ENCODE data around the gene CRNN. TPM values are rescaled to one million over a fixed set of nuclear protein-coding genes. Genes with fewer than 3 reads are reported as not detected.
A peak's percentile ranks its signal among the peaks of the same experiment; 100 is the strongest.

CRNN gene
- 1,000 to 10,000 TPM; 4,198 to 5,125 TPM for polyA plus RNA-seq

DNA sequence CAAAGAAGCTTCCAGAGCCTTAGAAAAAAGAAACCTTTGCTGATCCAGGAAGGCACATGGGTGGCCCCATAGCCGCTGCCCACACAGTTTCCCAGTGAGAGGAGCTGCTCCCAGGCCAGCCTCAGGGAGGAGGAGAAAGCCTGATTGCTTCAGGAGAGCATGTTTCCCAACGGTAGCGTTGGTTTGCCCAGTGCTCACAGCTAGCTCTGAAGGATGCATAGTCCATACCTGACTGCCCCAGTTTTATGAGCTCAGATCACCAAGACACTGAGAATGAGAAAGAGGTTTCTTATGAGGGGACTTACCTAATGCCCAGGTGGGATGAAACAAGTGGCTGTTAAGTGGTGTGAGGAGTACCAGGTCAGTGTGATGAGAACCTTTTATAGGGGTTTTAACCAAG lies at the start of gene CRNN:
Gene CRNN (minus strand): TSS at position 355 of the 400 bp plus-strand sequence. CDS start 2,030 bp downstream, outside the sequence.
- Histone ChIP-seq H3K27me3 (ENCODE audit: control insufficient read depth in 1 of 2, insufficient read depth in 2 of 2, low read length in 2 of 2) (no peaks in the 10 kb centered on the region), H3K9me3 (ENCODE audit: control insufficient read depth in 2 of 2, insufficient read depth in 1 of 2, low read depth in 1 of 2, low read length in 1 of 2) (no peaks in the 10 kb centered on the region), H3K27ac (ENCODE audit: low read depth in 2 of 2, low read length in 1 of 2) (peak within 1 kb of the TSS; percentile 60 to 88), H3K4me1 (ENCODE audit: control insufficient read depth in 2 of 2, insufficient read depth in 2 of 2, low read length in 1 of 2) (peaks cover 2 to 10% of the 10 kb centered on the region in 2 donors), H3K36me3 (ENCODE audit: control insufficient read depth in 2 of 2, insufficient read depth in 2 of 2, low read length in 1 of 2) (no peaks in the 10 kb centered on the region), H3K4me3 (ENCODE audit: low read depth in 1 of 2, low read length in 2 of 2) (peak within 1 kb of the TSS; percentile 41 to 51)
- WGBS, 2 donors, result 83 to 87% methylated on average over 3 of the region's 3 CpGs

DNA sequence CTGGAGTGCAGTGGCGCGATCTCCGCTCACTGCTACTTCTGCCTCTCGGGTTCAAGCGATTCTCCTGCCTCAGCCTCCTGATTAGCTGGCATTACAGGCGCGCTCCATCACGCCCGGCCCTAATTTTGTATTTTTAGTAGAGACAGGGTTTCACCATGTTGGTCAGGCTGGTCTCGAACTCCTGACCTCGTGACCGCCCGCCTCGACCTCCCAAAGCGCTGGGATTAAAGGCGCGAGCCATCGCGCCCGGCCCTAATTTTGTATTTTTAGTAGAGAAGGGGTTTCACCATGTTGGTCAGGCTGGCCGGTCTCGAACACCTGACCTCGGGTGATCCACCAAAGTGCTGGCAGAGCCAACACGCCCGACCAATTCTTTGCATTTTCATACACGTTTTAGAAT lies 48.6 kb upstream of the CRNN start:
- Histone ChIP-seq H3K27ac (ENCODE audit: low read depth in 2 of 2, low read length in 1 of 2) (no peak overlapping the region), H3K4me1 (ENCODE audit: control insufficient read depth in 2 of 2, insufficient read depth in 2 of 2, low read length in 1 of 2) (peaks cover 2% of the 10 kb centered on the region in 2 donors), H3K27me3 (ENCODE audit: control insufficient read depth in 1 of 2, insufficient read depth in 2 of 2, low read length in 2 of 2) (no peaks in the 10 kb centered on the region), H3K36me3 (ENCODE audit: control insufficient read depth in 2 of 2, insufficient read depth in 2 of 2, low read length in 1 of 2) (no peaks in the 10 kb centered on the region), H3K9me3 (ENCODE audit: control insufficient read depth in 2 of 2, insufficient read depth in 1 of 2, low read depth in 1 of 2, low read length in 1 of 2) (no peaks in the 10 kb centered on the region), H3K4me3 (ENCODE audit: low read depth in 1 of 2, low read length in 2 of 2) (no peak overlapping the region)
- WGBS, 2 donors, result 96 to 97% methylated on average over 26 of the region's 26 CpGs

DNA sequence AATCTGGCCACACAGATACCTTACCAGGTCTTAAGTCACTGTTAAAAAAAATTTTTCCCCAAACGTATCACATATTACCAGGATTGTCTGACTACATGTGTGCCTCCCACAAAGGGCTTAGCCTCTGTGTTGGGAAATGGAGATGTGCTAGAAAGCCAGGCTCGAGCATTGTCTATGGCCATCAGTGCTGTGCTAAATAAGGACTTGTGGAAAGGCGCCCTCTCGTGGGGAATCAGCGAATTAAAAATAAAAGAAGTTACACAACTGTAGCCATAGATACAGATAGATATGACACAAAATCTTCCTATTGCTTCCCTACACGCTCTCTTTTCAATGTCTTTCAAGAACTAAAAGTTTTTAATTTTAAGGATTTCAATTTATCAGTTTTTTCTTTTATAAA lies 47.5 kb upstream of the CRNN start:
- 6 to 8% methylated on average over 6 of the region's 6 CpGs for WGBS, 2 donors
- H3K9me3 ChIP-seq (ENCODE audit: control insufficient read depth in 2 of 2, insufficient read depth in 1 of 2, low read depth in 1 of 2, low read length in 1 of 2), result no peaks in the 10 kb centered on the region
- H3K4me3 ChIP-seq (ENCODE audit: low read depth in 1 of 2, low read length in 2 of 2), result no peak overlapping the region
- H3K27ac ChIP-seq (ENCODE audit: low read depth in 2 of 2, low read length in 1 of 2), result no peak overlapping the region
- H3K4me1 ChIP-seq (ENCODE audit: control insufficient read depth in 2 of 2, insufficient read depth in 2 of 2, low read length in 1 of 2), result peaks cover 2% of the 10 kb centered on the region in 2 donors
- H3K27me3 ChIP-seq (ENCODE audit: control insufficient read depth in 1 of 2, insufficient read depth in 2 of 2, low read length in 2 of 2), result peaks cover 0 to 2% of the 10 kb centered on the region in 2 donors
- H3K36me3 ChIP-seq (ENCODE audit: control insufficient read depth in 2 of 2, insufficient read depth in 2 of 2, low read length in 1 of 2), result no peaks in the 10 kb centered on the region

DNA sequence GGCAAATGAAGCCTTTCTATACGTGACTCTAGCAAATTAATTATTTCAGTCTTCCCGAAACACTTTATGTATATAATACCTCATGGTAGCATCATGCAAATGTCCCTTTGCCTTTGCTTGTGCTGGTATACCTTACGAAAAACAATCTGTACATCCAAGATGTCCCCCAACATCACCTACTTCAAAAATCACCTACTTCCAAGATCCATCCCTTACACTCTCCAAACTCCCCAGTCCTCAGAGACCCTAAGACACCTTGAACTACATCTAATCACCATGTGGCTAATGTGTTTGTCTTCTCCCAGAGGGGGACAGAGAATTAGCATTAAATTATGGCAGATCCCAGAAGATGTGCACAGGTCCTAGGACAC lies 46.5 kb upstream of the CRNN start:
- H3K4me3 ChIP-seq (ENCODE audit: low read depth in 1 of 2, low read length in 2 of 2), result no peak overlapping the region
- no peak overlapping the region for H3K27ac ChIP-seq (ENCODE audit: low read depth in 2 of 2, low read length in 1 of 2)
- no peaks in the 10 kb centered on the region for H3K36me3 ChIP-seq (ENCODE audit: control insufficient read depth in 2 of 2, insufficient read depth in 2 of 2, low read length in 1 of 2)
- 43 to 44% methylated on average over 3 of the region's 3 CpGs for WGBS, 2 donors
- no peaks in the 10 kb centered on the region for H3K9me3 ChIP-seq (ENCODE audit: control insufficient read depth in 2 of 2, insufficient read depth in 1 of 2, low read depth in 1 of 2, low read length in 1 of 2)
- H3K27me3 ChIP-seq (ENCODE audit: control insufficient read depth in 1 of 2, insufficient read depth in 2 of 2, low read length in 2 of 2), result peaks cover 0 to 2% of the 10 kb centered on the region in 2 donors
- peaks cover 2% of the 10 kb centered on the region in 2 donors for H3K4me1 ChIP-seq (ENCODE audit: control insufficient read depth in 2 of 2, insufficient read depth in 2 of 2, low read length in 1 of 2)

DNA sequence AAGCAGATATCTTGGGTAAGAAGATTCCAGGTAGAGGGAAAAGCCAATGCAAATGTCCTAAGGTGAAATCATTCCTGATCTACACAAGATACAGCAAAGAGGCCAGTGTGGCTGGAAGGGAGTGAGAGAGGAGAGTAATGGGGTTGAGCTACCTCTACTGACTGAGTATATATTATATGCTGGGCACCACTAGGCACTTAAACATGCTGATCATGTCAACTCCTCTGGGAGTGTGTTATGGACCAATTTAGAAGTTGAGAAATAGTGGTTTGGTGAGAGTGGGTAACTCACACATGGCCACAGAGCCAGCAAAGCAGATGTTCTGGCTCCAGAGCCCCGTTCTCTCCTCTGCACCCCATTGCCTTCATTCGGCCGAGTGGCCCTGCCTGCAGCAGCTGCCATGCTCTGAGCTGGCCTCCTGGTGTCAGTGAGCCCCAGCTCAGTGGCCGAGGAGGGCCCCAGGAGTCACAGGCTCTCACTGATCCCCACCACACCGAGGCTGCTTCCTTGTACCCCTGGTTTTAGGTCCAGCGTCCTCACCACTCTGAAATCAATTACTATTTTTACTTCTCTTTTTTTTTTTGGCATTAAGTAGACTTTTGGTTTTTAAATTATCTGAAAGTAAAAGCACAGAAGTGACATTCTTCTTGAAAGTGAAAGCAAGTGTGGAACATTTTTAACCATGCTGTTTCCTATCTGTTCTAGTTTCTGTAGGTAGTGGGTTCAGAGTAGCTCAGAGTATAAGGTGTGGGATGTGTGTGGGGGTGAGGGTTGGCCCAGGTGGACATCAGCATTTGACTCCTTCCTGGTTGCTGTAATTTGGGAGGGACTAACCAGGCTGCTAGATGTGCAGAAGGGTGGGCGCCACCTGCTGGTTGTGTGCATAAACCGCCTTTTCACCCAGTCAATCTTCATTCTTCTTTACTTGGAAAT lies 45.8 kb upstream of the CRNN start:
- H3K4me3 ChIP-seq (ENCODE audit: low read depth in 1 of 2, low read length in 2 of 2), result no peak overlapping the region
- H3K4me1 ChIP-seq (ENCODE audit: control insufficient read depth in 2 of 2, insufficient read depth in 2 of 2, low read length in 1 of 2), result peaks cover 2% of the 10 kb centered on the region in 2 donors
- H3K27ac ChIP-seq (ENCODE audit: low read depth in 2 of 2, low read length in 1 of 2), result peak overlapping the region in 1 of 2 donors; percentile 26
- no peaks in the 10 kb centered on the region for H3K9me3 ChIP-seq (ENCODE audit: control insufficient read depth in 2 of 2, insufficient read depth in 1 of 2, low read depth in 1 of 2, low read length in 1 of 2)
- 51% methylated on average over 8 of the region's 8 CpGs for WGBS, 2 donors
- H3K27me3 ChIP-seq (ENCODE audit: control insufficient read depth in 1 of 2, insufficient read depth in 2 of 2, low read length in 2 of 2), result peaks cover 0 to 2% of the 10 kb centered on the region in 2 donors
- H3K36me3 ChIP-seq (ENCODE audit: control insufficient read depth in 2 of 2, insufficient read depth in 2 of 2, low read length in 1 of 2), result no peaks in the 10 kb centered on the region

DNA sequence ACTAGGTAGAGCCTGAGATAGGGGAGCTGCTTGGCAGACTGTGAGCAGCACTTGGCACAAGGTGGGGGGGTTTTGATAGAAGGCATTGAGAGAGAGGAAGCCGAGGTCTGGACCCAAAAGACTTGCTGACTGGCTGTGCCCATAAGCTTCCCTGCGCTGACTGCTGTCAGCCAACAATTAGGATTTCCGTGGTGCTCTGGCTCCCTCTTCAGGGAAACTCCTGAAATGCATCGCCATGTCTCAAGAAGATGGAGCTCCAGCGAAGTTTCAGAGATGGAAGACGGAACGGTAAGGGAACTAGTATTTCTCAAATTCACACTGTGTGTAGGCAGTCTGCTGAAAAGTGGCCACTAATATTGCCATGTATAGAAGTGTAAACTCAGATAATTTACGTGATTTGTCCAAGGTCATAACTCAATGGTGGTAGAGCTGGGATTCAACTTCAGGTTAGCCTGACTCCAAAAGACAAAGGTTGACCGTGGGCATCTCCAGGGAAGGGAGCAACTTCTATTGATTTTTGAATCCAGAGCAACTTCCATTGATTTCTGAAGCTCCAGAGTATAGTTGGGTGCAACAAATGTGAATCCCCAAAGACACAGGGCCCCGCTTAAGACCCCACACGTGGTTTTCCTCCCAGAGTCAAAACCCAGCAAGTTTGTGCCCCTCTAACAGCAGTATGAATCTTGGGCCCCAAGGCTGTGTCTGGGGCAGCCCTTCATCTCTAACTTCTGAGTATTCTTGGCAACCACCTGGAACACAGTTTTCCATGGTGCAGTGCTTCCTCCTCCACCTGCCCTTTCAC lies 44.5 kb upstream of the CRNN start:
- whole genome bisulfite sequencing, 2 donors, result 25 to 28% methylated on average over 11 of the region's 11 CpGs

DNA sequence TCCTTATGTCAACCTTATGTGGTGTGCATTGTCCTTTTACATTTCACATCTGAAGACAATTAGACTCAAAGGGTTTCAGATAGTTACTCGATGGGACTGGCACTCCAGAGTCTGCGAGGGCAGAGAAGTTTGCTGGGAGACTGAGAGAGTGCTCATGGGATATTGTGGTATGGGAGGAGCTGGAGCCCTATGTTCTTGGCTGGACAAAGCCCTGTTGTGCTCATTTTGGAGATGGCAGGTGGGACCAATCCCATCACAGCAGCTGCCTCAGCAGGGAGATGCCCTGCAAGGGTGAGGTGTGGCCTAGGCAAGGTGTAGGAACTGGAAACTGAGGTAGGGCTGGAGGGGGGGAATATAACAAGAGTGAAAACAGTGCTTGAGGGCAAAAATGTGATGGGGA lies 43.5 kb upstream of the CRNN start:
- Histone ChIP-seq H3K27ac (ENCODE audit: low read depth in 2 of 2, low read length in 1 of 2) (no peak overlapping the region), H3K9me3 (ENCODE audit: control insufficient read depth in 2 of 2, insufficient read depth in 1 of 2, low read depth in 1 of 2, low read length in 1 of 2) (no peaks in the 10 kb centered on the region), H3K36me3 (ENCODE audit: control insufficient read depth in 2 of 2, insufficient read depth in 2 of 2, low read length in 1 of 2) (no peaks in the 10 kb centered on the region), H3K4me1 (ENCODE audit: control insufficient read depth in 2 of 2, insufficient read depth in 2 of 2, low read length in 1 of 2) (peaks cover 2% of the 10 kb centered on the region in 2 donors), H3K27me3 (ENCODE audit: control insufficient read depth in 1 of 2, insufficient read depth in 2 of 2, low read length in 2 of 2) (peaks cover 0 to 2% of the 10 kb centered on the region in 2 donors), H3K4me3 (ENCODE audit: low read depth in 1 of 2, low read length in 2 of 2) (no peak overlapping the region)
- 72 to 91% methylated on average over 2 of the region's 2 CpGs for WGBS, 2 donors

More for the DNA sequence above, 44.5 kb upstream of the CRNN start:
- no peaks in the 10 kb centered on the region for H3K36me3 ChIP-seq (ENCODE audit: control insufficient read depth in 2 of 2, insufficient read depth in 2 of 2, low read length in 1 of 2)
- H3K27ac ChIP-seq (ENCODE audit: low read depth in 2 of 2, low read length in 1 of 2), result no peak overlapping the region
- H3K9me3 ChIP-seq (ENCODE audit: control insufficient read depth in 2 of 2, insufficient read depth in 1 of 2, low read depth in 1 of 2, low read length in 1 of 2), result no peaks in the 10 kb centered on the region
- peaks cover 0 to 2% of the 10 kb centered on the region in 2 donors for H3K27me3 ChIP-seq (ENCODE audit: control insufficient read depth in 1 of 2, insufficient read depth in 2 of 2, low read length in 2 of 2)
- peaks cover 2% of the 10 kb centered on the region in 2 donors for H3K4me1 ChIP-seq (ENCODE audit: control insufficient read depth in 2 of 2, insufficient read depth in 2 of 2, low read length in 1 of 2)
- no peak overlapping the region for H3K4me3 ChIP-seq (ENCODE audit: low read depth in 1 of 2, low read length in 2 of 2)

DNA sequence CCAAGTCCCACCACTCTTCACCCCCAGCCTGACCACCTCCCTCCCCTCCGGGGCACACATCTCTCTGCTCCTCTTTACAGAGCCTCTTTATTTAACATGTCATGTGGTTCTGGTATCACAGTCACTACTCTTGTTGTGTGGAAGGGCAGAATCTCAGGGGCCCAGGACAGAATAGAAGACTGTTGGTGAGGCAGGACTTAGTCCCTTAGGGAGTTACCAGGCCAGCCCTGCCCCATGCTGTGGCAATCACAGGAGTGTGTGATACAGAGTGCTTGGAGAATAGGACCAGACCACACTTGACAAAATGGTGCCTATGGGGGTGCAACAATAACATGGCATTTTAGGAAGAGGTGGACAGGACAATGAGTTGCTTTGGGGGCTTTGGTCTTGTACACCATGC lies 43.0 kb upstream of the CRNN start:
- H3K4me3 ChIP-seq (ENCODE audit: low read depth in 1 of 2, low read length in 2 of 2), result no peak overlapping the region
- H3K4me1 ChIP-seq (ENCODE audit: control insufficient read depth in 2 of 2, insufficient read depth in 2 of 2, low read length in 1 of 2), result peaks cover 2% of the 10 kb centered on the region in 2 donors
- no peaks in the 10 kb centered on the region for H3K9me3 ChIP-seq (ENCODE audit: control insufficient read depth in 2 of 2, insufficient read depth in 1 of 2, low read depth in 1 of 2, low read length in 1 of 2)
- no peaks in the 10 kb centered on the region for H3K36me3 ChIP-seq (ENCODE audit: control insufficient read depth in 2 of 2, insufficient read depth in 2 of 2, low read length in 1 of 2)
- WGBS, 2 donors, result 83 to 87% methylated on average over 1 of the region's 1 CpG
- H3K27ac ChIP-seq (ENCODE audit: low read depth in 2 of 2, low read length in 1 of 2), result no peak overlapping the region
- peaks cover 0 to 2% of the 10 kb centered on the region in 2 donors for H3K27me3 ChIP-seq (ENCODE audit: control insufficient read depth in 1 of 2, insufficient read depth in 2 of 2, low read length in 2 of 2)

DNA sequence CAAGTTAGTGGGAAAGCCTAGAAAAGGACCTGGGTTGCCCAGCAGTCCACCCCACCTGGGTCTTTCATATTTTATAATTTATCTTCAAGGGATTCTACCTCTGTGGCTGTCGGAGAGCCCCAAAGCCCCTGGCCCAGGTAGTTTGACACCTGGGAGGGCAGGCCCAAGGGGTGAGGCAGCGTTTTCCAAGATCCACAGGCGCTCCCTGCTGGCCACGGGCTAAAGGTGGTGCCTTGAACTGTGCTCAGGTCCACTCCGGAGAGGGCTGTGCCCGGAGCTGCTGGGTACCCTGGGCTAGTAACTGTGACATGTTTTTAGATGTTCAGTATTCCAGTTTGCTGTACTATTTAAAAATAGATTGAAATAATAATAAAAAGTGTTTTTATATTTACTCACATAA lies 37.2 kb upstream of the CRNN start:
- Histone ChIP-seq H3K9me3 (ENCODE audit: control insufficient read depth in 2 of 2, insufficient read depth in 1 of 2, low read depth in 1 of 2, low read length in 1 of 2) (no peaks in the 10 kb centered on the region), H3K4me1 (ENCODE audit: control insufficient read depth in 2 of 2, insufficient read depth in 2 of 2, low read length in 1 of 2) (peaks cover 0 to 5% of the 10 kb centered on the region in 2 donors), H3K4me3 (ENCODE audit: low read depth in 1 of 2, low read length in 2 of 2) (no peak overlapping the region), H3K36me3 (ENCODE audit: control insufficient read depth in 2 of 2, insufficient read depth in 2 of 2, low read length in 1 of 2) (no peaks in the 10 kb centered on the region), H3K27ac (ENCODE audit: low read depth in 2 of 2, low read length in 1 of 2) (peak overlapping the region; percentile 53 to 86), H3K27me3 (ENCODE audit: control insufficient read depth in 1 of 2, insufficient read depth in 2 of 2, low read length in 2 of 2) (no peaks in the 10 kb centered on the region)
- 55 to 65% methylated on average over 6 of the region's 6 CpGs for WGBS, 2 donors

All from esophagus (tissue), 2 donors.